Measurements from ENCODE around the gene CARS1. TPM values are rescaled to one million over a fixed set of nuclear protein-coding genes. Genes with fewer than 3 reads are reported as not detected.

Gene CARS1
- total and polyA plus RNA-seq, 4 donors = 18.8 to 41.4 (median 38.3) TPM

GRCh38 chr11:2998073-2998850, 59.0 kb downstream of the CARS1 start:
- peaks cover 0 to 2% of the 10 kb centered on the region in 2 donors for H3K36me3 ChIP-seq (ENCODE audit: control insufficient read depth in 1 of 2, insufficient read depth in 2 of 2, low read length in 1 of 2)
- intact Hi-C loops (cut with DNase I) = no loop called here
- 86 to 89% methylated on average over 6 to 7 of the region's 7 CpGs for WGBS, 2 donors
- no peak overlapping the region for H3K4me3 ChIP-seq (ENCODE audit: low read length in 2 of 2)
- H3K9me3 ChIP-seq (ENCODE audit: control insufficient read depth, low read length) = no peaks in the 10 kb centered on the region
- ATAC-seq (ENCODE audit: low FRiP score) (no peak), DNase-seq (peak in 1 of 2 donors; percentile 45)
- no peaks in the 10 kb centered on the region for H3K4me1 ChIP-seq (ENCODE audit: control insufficient read depth in 1 of 2, insufficient read depth in 2 of 2, low read length in 2 of 2)
- H3K27ac ChIP-seq (ENCODE audit: low read depth in 1 of 2, low read length in 2 of 2) = no peak overlapping the region
- H3K27me3 ChIP-seq (ENCODE audit: control insufficient read depth in 1 of 2, insufficient read depth in 2 of 2, low read length in 1 of 2) = no peaks in the 10 kb centered on the region

- no peak for DNase-seq
- no peaks in the 10 kb centered on the region for H3K36me3 ChIP-seq (ENCODE audit: control insufficient read depth in 1 of 2, insufficient read depth in 2 of 2, low read length in 1 of 2)
- no peaks in the 10 kb centered on the region for H3K9me3 ChIP-seq (ENCODE audit: control insufficient read depth, low read length)
- no peak overlapping the region for H3K4me3 ChIP-seq (ENCODE audit: low read length in 2 of 2)
- H3K27ac ChIP-seq (ENCODE audit: low read depth in 1 of 2, low read length in 2 of 2) = no peak overlapping the region
- 92% methylated on average over 4 of the region's 4 CpGs for WGBS, 2 donors
- no peak for ATAC-seq (ENCODE audit: low FRiP score)
- no peaks in the 10 kb centered on the region for H3K4me1 ChIP-seq (ENCODE audit: control insufficient read depth in 1 of 2, insufficient read depth in 2 of 2, low read length in 2 of 2)
- H3K27me3 ChIP-seq (ENCODE audit: control insufficient read depth in 1 of 2, insufficient read depth in 2 of 2, low read length in 1 of 2) = no peaks in the 10 kb centered on the region
- intact Hi-C loops (cut with DNase I) = no loop called here
These were observed 59.8 kb downstream of the CARS1 start for GRCh38 chr11:2997406-2997805.

GRCh38 chr11:2996976-2997375, 60.2 kb downstream of the CARS1 start:
- Histone ChIP-seq H3K4me1 (ENCODE audit: control insufficient read depth in 1 of 2, insufficient read depth in 2 of 2, low read length in 2 of 2) (no peaks in the 10 kb centered on the region), H3K4me3 (ENCODE audit: low read length in 2 of 2) (no peak overlapping the region), H3K27ac (ENCODE audit: low read depth in 1 of 2, low read length in 2 of 2) (no peak overlapping the region), H3K36me3 (ENCODE audit: control insufficient read depth in 1 of 2, insufficient read depth in 2 of 2, low read length in 1 of 2) (no peaks in the 10 kb centered on the region), H3K27me3 (ENCODE audit: control insufficient read depth in 1 of 2, insufficient read depth in 2 of 2, low read length in 1 of 2) (no peaks in the 10 kb centered on the region), H3K9me3 (ENCODE audit: control insufficient read depth, low read length) (no peaks in the 10 kb centered on the region)
- DNase-seq (no peak), ATAC-seq (ENCODE audit: low FRiP score) (no peak)
- WGBS, 2 donors = 72 to 79% methylated on average over 6 of the region's 6 CpGs
- intact Hi-C loops (cut with DNase I) = no loop called here

- no peak for ATAC-seq (ENCODE audit: low FRiP score)
- intact Hi-C loops (cut with DNase I) = no loop called here
- H3K27me3 ChIP-seq (ENCODE audit: control insufficient read depth in 1 of 2, insufficient read depth in 2 of 2, low read length in 1 of 2) = no peaks in the 10 kb centered on the region
- H3K4me1 ChIP-seq (ENCODE audit: control insufficient read depth in 1 of 2, insufficient read depth in 2 of 2, low read length in 2 of 2) = no peaks in the 10 kb centered on the region
- H3K4me3 ChIP-seq (ENCODE audit: low read length in 2 of 2) = no peak overlapping the region
- no peak for DNase-seq
- WGBS, 2 donors = 86 to 87% methylated on average over 14 of the region's 14 CpGs
- H3K27ac ChIP-seq (ENCODE audit: low read depth in 1 of 2, low read length in 2 of 2) = no peak overlapping the region
- H3K36me3 ChIP-seq (ENCODE audit: control insufficient read depth in 1 of 2, insufficient read depth in 2 of 2, low read length in 1 of 2) = no peaks in the 10 kb centered on the region
- no peaks in the 10 kb centered on the region for H3K9me3 ChIP-seq (ENCODE audit: control insufficient read depth, low read length)
These were observed 61.2 kb downstream of the CARS1 start for GRCh38 chr11:2995893-2996554.

GRCh38 chr11:2995031-2995561, 62.1 kb downstream of the CARS1 start:
- WGBS, 2 donors = 80 to 81% methylated on average over 13 of the region's 13 CpGs
- Histone ChIP-seq H3K36me3 (ENCODE audit: control insufficient read depth in 1 of 2, insufficient read depth in 2 of 2, low read length in 1 of 2) (no peaks in the 10 kb centered on the region), H3K27me3 (ENCODE audit: control insufficient read depth in 1 of 2, insufficient read depth in 2 of 2, low read length in 1 of 2) (no peaks in the 10 kb centered on the region), H3K9me3 (ENCODE audit: control insufficient read depth, low read length) (no peaks in the 10 kb centered on the region), H3K4me1 (ENCODE audit: control insufficient read depth in 1 of 2, insufficient read depth in 2 of 2, low read length in 2 of 2) (no peaks in the 10 kb centered on the region), H3K4me3 (ENCODE audit: low read length in 2 of 2) (no peak overlapping the region), H3K27ac (ENCODE audit: low read depth in 1 of 2, low read length in 2 of 2) (no peak overlapping the region)
- ATAC-seq (ENCODE audit: low FRiP score) (no peak), DNase-seq (no peak)
- intact Hi-C loops (cut with DNase I) = no loop called here

- intact Hi-C loops (cut with DNase I) = loop anchor here in 1 of 2 donors (5.0 kb wide), 1 partner anchor 47 kb away; no protein-coding TSS in a partner anchor
- no peak overlapping the region for H3K4me3 ChIP-seq (ENCODE audit: low read length in 2 of 2)
- no peak for DNase-seq
- ATAC-seq (ENCODE audit: low FRiP score) = no peak
- no peak overlapping the region for H3K27ac ChIP-seq (ENCODE audit: low read depth in 1 of 2, low read length in 2 of 2)
- H3K4me1 ChIP-seq (ENCODE audit: control insufficient read depth in 1 of 2, insufficient read depth in 2 of 2, low read length in 2 of 2) = no peaks in the 10 kb centered on the region
- H3K36me3 ChIP-seq (ENCODE audit: control insufficient read depth in 1 of 2, insufficient read depth in 2 of 2, low read length in 1 of 2) = no peaks in the 10 kb centered on the region
- WGBS, 2 donors = 86 to 89% methylated on average over 4 of the region's 4 CpGs
- no peaks in the 10 kb centered on the region for H3K9me3 ChIP-seq (ENCODE audit: control insufficient read depth, low read length)
- no peaks in the 10 kb centered on the region for H3K27me3 ChIP-seq (ENCODE audit: control insufficient read depth in 1 of 2, insufficient read depth in 2 of 2, low read length in 1 of 2)
These were observed 62.9 kb downstream of the CARS1 start for GRCh38 chr11:2994336-2994730.

- H3K4me1 ChIP-seq (ENCODE audit: control insufficient read depth in 1 of 2, insufficient read depth in 2 of 2, low read length in 2 of 2) = no peaks in the 10 kb centered on the region
- H3K4me3 ChIP-seq (ENCODE audit: low read length in 2 of 2) = no peak overlapping the region
- intact Hi-C loops (cut with DNase I) = loop anchor here in 1 of 2 donors (5.0 kb wide), 1 partner anchor 46 kb away; no protein-coding TSS in a partner anchor
- WGBS, 2 donors = 32 to 39% methylated on average over 7 of the region's 7 CpGs
- H3K9me3 ChIP-seq (ENCODE audit: control insufficient read depth, low read length) = no peaks in the 10 kb centered on the region
- ATAC-seq (ENCODE audit: low FRiP score) (no peak), DNase-seq (no peak)
- H3K27me3 ChIP-seq (ENCODE audit: control insufficient read depth in 1 of 2, insufficient read depth in 2 of 2, low read length in 1 of 2) = no peaks in the 10 kb centered on the region
- H3K36me3 ChIP-seq (ENCODE audit: control insufficient read depth in 1 of 2, insufficient read depth in 2 of 2, low read length in 1 of 2) = no peaks in the 10 kb centered on the region
- H3K27ac ChIP-seq (ENCODE audit: low read depth in 1 of 2, low read length in 2 of 2) = no peak overlapping the region
These were observed 64.3 kb downstream of the CARS1 start for GRCh38 chr11:2992997-2993325.

- 0 to 1% methylated on average over 71 to 77 of the region's 77 CpGs for WGBS, 2 donors
- intact Hi-C loops (cut with DNase I) = loop anchor here in 1 of 2 donors (5.0 kb wide), 1 partner anchor 45 kb away; no protein-coding TSS in a partner anchor
- no peaks in the 10 kb centered on the region for H3K4me1 ChIP-seq (ENCODE audit: control insufficient read depth in 1 of 2, insufficient read depth in 2 of 2, low read length in 2 of 2)
- H3K36me3 ChIP-seq (ENCODE audit: control insufficient read depth in 1 of 2, insufficient read depth in 2 of 2, low read length in 1 of 2) = no peaks in the 10 kb centered on the region
- peak within 1 kb of the TSS; percentile 79 to 94 for H3K4me3 ChIP-seq (ENCODE audit: low read length in 2 of 2)
- H3K27ac ChIP-seq (ENCODE audit: low read depth in 1 of 2, low read length in 2 of 2) = peak within 1 kb of the TSS; percentile 76 to 93
- DNase-seq (peak; percentile 98 to 99), ATAC-seq (ENCODE audit: low FRiP score) (peak; percentile 96)
- H3K27me3 ChIP-seq (ENCODE audit: control insufficient read depth in 1 of 2, insufficient read depth in 2 of 2, low read length in 1 of 2) = no peaks in the 10 kb centered on the region
- no peaks in the 10 kb centered on the region for H3K9me3 ChIP-seq (ENCODE audit: control insufficient read depth, low read length)
These were observed 64.8 kb downstream of the CARS1 start, which contains the start of gene NAP1L4 for GRCh38 chr11:2992234-2992996. Gene NAP1L4 (minus strand): TSS chr11:2992329. CDS start chr11:2979220, 13,109 bp downstream.
